Loucy (cell line): ENCODE measurements around the gene ATP1A2.
"Not testable (repeated sequence)": the region's sequence is repeated elsewhere in the genome, so short reads cannot be mapped to it uniquely, and the experiment has no call there.

Source experiments
- EZH2phosphoT487 ChIP-seq: fragments of 200-600 bp; IDR thresholded peaks from 2 replicates; pipeline ENCODE4 v1.6.1; 2018; ENCODE audit warnings: antibody characterized with exemption, mild to moderate bottlenecking, moderate library complexity, borderline replicate concordance
- TF ChIP-seq, protein P1 (sequence below): fragments of 200-600 bp; sonication (generic); conservative IDR thresholded peaks from 2 replicates; pipeline ENCODE4 v1.5.1; 2014; ENCODE audit warnings: mild to moderate bottlenecking, antibody characterized with exemption, low read length

DNA sequence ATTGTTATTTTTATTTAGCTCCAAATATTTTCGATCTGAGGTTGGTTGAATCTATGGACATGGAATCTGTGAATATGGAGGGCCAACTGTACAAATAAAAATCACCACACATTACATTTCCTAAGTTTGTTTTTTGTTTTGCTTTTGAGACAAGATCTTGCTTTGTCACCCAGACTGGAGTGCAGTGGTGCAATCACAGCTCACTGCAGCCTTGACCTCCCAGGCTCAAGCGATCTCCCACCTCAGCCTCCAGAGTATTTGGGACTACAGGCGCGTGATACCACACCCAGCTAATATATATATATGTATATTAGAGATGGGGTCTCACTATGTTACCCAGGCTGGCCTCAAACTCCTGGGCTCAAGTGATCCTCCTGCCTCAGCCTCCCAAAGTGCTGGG lies 10.8 kb downstream of the ATP1A2 start:
- TF ChIP-seq, protein P1, sequence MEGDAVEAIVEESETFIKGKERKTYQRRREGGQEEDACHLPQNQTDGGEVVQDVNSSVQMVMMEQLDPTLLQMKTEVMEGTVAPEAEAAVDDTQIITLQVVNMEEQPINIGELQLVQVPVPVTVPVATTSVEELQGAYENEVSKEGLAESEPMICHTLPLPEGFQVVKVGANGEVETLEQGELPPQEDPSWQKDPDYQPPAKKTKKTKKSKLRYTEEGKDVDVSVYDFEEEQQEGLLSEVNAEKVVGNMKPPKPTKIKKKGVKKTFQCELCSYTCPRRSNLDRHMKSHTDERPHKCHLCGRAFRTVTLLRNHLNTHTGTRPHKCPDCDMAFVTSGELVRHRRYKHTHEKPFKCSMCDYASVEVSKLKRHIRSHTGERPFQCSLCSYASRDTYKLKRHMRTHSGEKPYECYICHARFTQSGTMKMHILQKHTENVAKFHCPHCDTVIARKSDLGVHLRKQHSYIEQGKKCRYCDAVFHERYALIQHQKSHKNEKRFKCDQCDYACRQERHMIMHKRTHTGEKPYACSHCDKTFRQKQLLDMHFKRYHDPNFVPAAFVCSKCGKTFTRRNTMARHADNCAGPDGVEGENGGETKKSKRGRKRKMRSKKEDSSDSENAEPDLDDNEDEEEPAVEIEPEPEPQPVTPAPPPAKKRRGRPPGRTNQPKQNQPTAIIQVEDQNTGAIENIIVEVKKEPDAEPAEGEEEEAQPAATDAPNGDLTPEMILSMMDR = not testable (repeated sequence)
- not testable (repeated sequence) for TF ChIP-seq EZH2phosphoT487
